ENCODE data around the gene ITFG1. TPM values are rescaled to one million over a fixed set of nuclear protein-coding genes. Genes with fewer than 3 reads are reported as not detected.

The ITFG1 gene
- total and polyA plus RNA-seq, 9 of the 15 experiments (the other 6 are each of a cell fraction or from before 2014, with no cell fraction given), result 17.1 to 83.5 (median 35.8) TPM

DNA sequence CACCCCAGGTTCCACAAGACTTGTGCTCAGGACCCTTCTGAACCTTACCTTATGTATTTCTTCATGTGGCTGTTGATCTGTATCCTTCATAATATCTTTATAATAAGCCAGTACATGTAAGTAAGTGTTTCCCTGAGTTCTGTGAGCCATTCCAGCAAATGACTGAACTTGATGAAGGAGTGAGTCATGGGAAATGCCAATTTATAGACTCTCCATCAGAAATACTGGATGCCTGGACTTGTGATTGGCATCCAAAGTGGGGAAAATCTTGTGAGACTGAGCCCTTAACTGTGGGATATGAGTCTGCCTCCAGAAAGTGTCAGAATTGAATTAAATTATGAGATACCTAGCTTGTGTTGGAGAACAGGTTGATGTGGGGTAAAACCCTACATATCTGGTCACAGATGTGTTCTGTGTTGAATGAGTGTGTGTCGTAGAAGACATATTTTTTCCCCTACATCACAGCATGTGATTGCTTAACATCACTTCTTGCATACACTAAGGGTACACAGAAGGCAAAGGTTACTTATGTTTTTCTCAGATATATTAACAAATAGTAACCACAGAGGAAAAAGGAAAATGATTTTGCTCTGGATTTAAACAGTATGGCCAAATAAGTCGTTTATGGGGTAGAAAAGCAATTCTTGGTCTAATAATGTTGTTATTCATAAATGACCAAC is 247.0 kb downstream of the ITFG1 start:
- H3K27me3 ChIP-seq (ENCODE audit: control insufficient read depth in 2 of 2, insufficient read depth in 2 of 2, low read length in 2 of 2), result no peaks in the 10 kb centered on the region
- no peaks in the 10 kb centered on the region for H4K20me1 ChIP-seq (replicated peaks; ENCODE audit: control insufficient read depth, insufficient read depth, low read length)
- POLR2A ChIA-PET, result interaction anchor here (0.6 to 1.4 kb wide), 2 partner anchors 20 to 693 kb away, joined by 3 to 4 read pairs; no protein-coding TSS in a partner anchor
- no peak overlapping the region for H3K9ac ChIP-seq (ENCODE audit: insufficient read depth in 1 of 2, low read depth in 2 of 2, low read length in 2 of 2)
- FAIRE-seq (no peak), DNase-seq (ENCODE audit: extremely low read depth in 1 of 4, low spot score in 3 of 4) (no peak), ATAC-seq (no peak)
- H3K4me2 ChIP-seq (ENCODE audit: insufficient read depth, low read length), result no peak overlapping the region
- no peaks in the 10 kb centered on the region for H3K4me1 ChIP-seq (replicated peaks in 1 of 2; ENCODE audit: control insufficient read depth in 2 of 2, insufficient read depth in 2 of 2, low read length in 2 of 2)
- no TSS peak for BruUV-seq (replicated peaks)
- H3K4me3 ChIP-seq, result no peak overlapping the region
- H2AFZ ChIP-seq (ENCODE audit: low read depth, low read length), result no peak overlapping the region
- in situ Hi-C loops (cut with MboI), result no loop called here
- H3K27ac ChIP-seq (ENCODE audit: extremely low read depth, low read depth, low read length), result no peak overlapping the region
- no peaks in the 10 kb centered on the region for H3K9me1 ChIP-seq (ENCODE audit: control insufficient read depth, insufficient read depth, low read length)
- WGBS (ENCODE audit: insufficient coverage, low coverage, missing lambda C conversion rate), result 68% methylated on average over 2 of the region's 2 CpGs
- no peaks in the 10 kb centered on the region for H3K9me3 ChIP-seq (replicated peaks; ENCODE audit: control insufficient read depth, insufficient read depth, low read depth, low read length)
- intact Hi-C loops (cut with micrococcal nuclease), result no loop called here
- H3K36me3 ChIP-seq (ENCODE audit: control insufficient read depth, insufficient read depth, low read length), result peaks cover 16% of the 10 kb centered on the region; the same call in 2 of the 3 replicates
- H3K79me2 ChIP-seq (ENCODE audit: control insufficient read depth, insufficient read depth, low read length), result no peaks in the 10 kb centered on the region
- CTCF ChIA-PET (ENCODE audit: low intra/inter-chr PET ratio), result no interaction called here
- TF ChIP-seq ZNF3 (CRISPR knock-in tag; IDR thresholded peaks at IDR 0.05), result no peak
- TF ChIP-seq NBN (IDR thresholded peaks at IDR 0.05; ENCODE audit: low read depth), result no peak
- TF ChIP-seq, protein P1, sequence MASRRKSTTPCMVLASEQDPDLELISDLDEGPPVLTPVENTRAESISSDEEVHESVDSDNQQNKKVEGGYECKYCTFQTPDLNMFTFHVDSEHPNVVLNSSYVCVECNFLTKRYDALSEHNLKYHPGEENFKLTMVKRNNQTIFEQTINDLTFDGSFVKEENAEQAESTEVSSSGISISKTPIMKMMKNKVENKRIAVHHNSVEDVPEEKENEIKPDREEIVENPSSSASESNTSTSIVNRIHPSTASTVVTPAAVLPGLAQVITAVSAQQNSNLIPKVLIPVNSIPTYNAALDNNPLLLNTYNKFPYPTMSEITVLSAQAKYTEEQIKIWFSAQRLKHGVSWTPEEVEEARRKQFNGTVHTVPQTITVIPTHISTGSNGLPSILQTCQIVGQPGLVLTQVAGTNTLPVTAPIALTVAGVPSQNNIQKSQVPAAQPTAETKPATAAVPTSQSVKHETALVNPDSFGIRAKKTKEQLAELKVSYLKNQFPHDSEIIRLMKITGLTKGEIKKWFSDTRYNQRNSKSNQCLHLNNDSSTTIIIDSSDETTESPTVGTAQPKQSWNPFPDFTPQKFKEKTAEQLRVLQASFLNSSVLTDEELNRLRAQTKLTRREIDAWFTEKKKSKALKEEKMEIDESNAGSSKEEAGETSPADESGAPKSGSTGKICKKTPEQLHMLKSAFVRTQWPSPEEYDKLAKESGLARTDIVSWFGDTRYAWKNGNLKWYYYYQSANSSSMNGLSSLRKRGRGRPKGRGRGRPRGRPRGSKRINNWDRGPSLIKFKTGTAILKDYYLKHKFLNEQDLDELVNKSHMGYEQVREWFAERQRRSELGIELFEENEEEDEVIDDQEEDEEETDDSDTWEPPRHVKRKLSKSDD (conservative IDR thresholded peaks at IDR 0.05; ENCODE audit: low read length), result no peak
- TF ChIP-seq ZNF41 (CRISPR knock-in tag; conservative IDR thresholded peaks at IDR 0.05), result no peak
- no peak for TF ChIP-seq KDM4B (IDR thresholded peaks at IDR 0.05; ENCODE audit: borderline replicate concordance in 2 of 2, low read depth in 1 of 2)
- no peak for TF ChIP-seq ZFX (CRISPR knock-in tag; IDR thresholded peaks at IDR 0.05)
- TF ChIP-seq ZNF263 (CRISPR knock-in tag; IDR thresholded peaks at IDR 0.05; ENCODE audit: borderline replicate concordance), result no peak
- TF ChIP-seq NFIX (CRISPR knock-in tag; IDR thresholded peaks at IDR 0.05; ENCODE audit: low read depth), result no peak
- TF ChIP-seq ZNF589 (CRISPR knock-in tag; IDR thresholded peaks at IDR 0.05; ENCODE audit: low read depth), result no peak
- no peak for TF ChIP-seq ZNF217 (CRISPR knock-in tag; IDR thresholded peaks at IDR 0.05)
- TF ChIP-seq, protein P2, sequence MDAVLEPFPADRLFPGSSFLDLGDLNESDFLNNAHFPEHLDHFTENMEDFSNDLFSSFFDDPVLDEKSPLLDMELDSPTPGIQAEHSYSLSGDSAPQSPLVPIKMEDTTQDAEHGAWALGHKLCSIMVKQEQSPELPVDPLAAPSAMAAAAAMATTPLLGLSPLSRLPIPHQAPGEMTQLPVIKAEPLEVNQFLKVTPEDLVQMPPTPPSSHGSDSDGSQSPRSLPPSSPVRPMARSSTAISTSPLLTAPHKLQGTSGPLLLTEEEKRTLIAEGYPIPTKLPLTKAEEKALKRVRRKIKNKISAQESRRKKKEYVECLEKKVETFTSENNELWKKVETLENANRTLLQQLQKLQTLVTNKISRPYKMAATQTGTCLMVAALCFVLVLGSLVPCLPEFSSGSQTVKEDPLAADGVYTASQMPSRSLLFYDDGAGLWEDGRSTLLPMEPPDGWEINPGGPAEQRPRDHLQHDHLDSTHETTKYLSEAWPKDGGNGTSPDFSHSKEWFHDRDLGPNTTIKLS (IDR thresholded peaks at IDR 0.05; ENCODE audit: borderline replicate concordance, low read depth), result no peak
- no peak for TF ChIP-seq ZNF124 (CRISPR knock-in tag; IDR thresholded peaks at IDR 0.05)
- TF ChIP-seq ZNF696 (CRISPR knock-in tag; conservative IDR thresholded peaks at IDR 0.05), result no peak
- no peak for TF ChIP-seq XRCC5 (IDR thresholded peaks at IDR 0.05; ENCODE audit: low read depth, low read length)
